K562 (cell line): ENCODE data around the gene SLC45A3. TPM values are rescaled to one million over a fixed set of nuclear protein-coding genes. Genes with fewer than 3 reads are reported as not detected.

Experiments used
- CBX3 ChIP-seq, 2 experiments: IDR thresholded peaks; 1 replicate in 1 of 2; 2 replicates in 1 of 2; pipeline ENCODE4 v1.6.1; 2012; ENCODE audit warnings: inconsistent platforms in 2 of 2, low read length in 2 of 2, borderline replicate concordance in 1 of 2, control low read depth in 1 of 2
- CC2D1A ChIP-seq: fragments of 450-650 bp; IDR thresholded peaks from 2 replicates; pipeline ENCODE4 v1.6.1; 2017; ENCODE audit warnings: mild to moderate bottlenecking
- CREB1 ChIP-seq, 2 experiments: sonication (generic) in 1 of 2; formaldehyde crosslinking in 1 of 2; IDR thresholded peaks; 2 replicates each; pipeline versions ENCODE4 v1.6.1 to v1.8.0; 2012 to 2022; ENCODE audit warnings: inconsistent platforms in 1 of 2, mild to moderate bottlenecking in 1 of 2, missing genetic modification reagents in 1 of 2, moderate library complexity in 1 of 2
- FOSL1 ChIP-seq: fragments of 200-800 bp; sonication (Bioruptor generic); conservative IDR thresholded peaks from 2 replicates; pipeline ENCODE4 v1.6.1; 2016; ENCODE audit warnings: missing genetic modification characterization, missing compliant biosample characterization
- FOXK1 ChIP-seq: sonication (generic); formaldehyde crosslinking; IDR thresholded peaks from 2 replicates; pipeline ENCODE4 v1.8.0; 2022; ENCODE audit warnings: missing genetic modification reagents, mild to moderate bottlenecking, borderline replicate concordance
- KLF13 ChIP-seq: fragments of 450-650 bp; IDR thresholded peaks from 2 replicates; pipeline ENCODE4 v1.6.1; 2016; ENCODE audit warnings: missing genetic modification characterization, low read depth, mild to moderate bottlenecking, missing compliant biosample characterization, moderate library complexity, borderline replicate concordance
- MAZ ChIP-seq, 2 experiments: fragments of 450-650 bp in 1 of 2; sonication (generic) in 1 of 2; formaldehyde crosslinking; IDR thresholded peaks in 1 of 2; conservative IDR thresholded peaks in 1 of 2; 2 replicates each; pipeline versions ENCODE4 v1.4.0 to v1.5.0; 2020; ENCODE audit warnings: mild to moderate bottlenecking in 1 of 2, missing genetic modification reagents in 1 of 2
- MYBL2 ChIP-seq, 2 experiments: fragments of 450-650 bp in 1 of 2; sonication (generic) in 1 of 2; formaldehyde crosslinking in 1 of 2; IDR thresholded peaks; 2 replicates each; pipeline versions ENCODE4 v1.6.1 to v1.8.1; 2017 to 2022; ENCODE audit warnings: borderline replicate concordance in 1 of 2, inconsistent platforms in 1 of 2, low read depth in 1 of 2, mild to moderate bottlenecking in 1 of 2, missing genetic modification reagents in 1 of 2, moderate library complexity in 1 of 2
- PHB2 ChIP-seq: fragments of 450-650 bp; IDR thresholded peaks from 2 replicates; pipeline ENCODE4 v1.6.1; 2017; ENCODE audit warnings: low read depth
- POLR2AphosphoS2 ChIP-seq: IDR thresholded peaks from 2 replicates; pipeline ENCODE4 v1.6.1; 2012; ENCODE audit warnings: low read length, improper control_type of control experiment
- RBBP5 ChIP-seq: fragments of 200-600 bp; sonication (generic); IDR thresholded peaks from 2 replicates; pipeline ENCODE4 v1.6.1; 2012; ENCODE audit warnings: borderline replicate concordance, mild to moderate bottlenecking, low read length, control low read depth, inconsistent platforms; ENCODE audit not compliant: insufficient read depth, poor library complexity, severe bottlenecking
- SOX6 ChIP-seq: fragments of 450-650 bp; IDR thresholded peaks from 2 replicates; pipeline ENCODE4 v1.6.1; 2014; ENCODE audit warnings: mild to moderate bottlenecking
- SP1 ChIP-seq: sonication (generic); formaldehyde crosslinking; IDR thresholded peaks from 2 replicates; pipeline ENCODE4 v1.8.1; 2022; ENCODE audit warnings: mild to moderate bottlenecking, missing genetic modification reagents
- TEAD2 ChIP-seq: fragments of 450-650 bp; IDR thresholded peaks from 2 replicates; pipeline ENCODE4 v1.6.1; 2016; ENCODE audit warnings: missing genetic modification characterization, control low read depth, missing compliant biosample characterization
- TGIF2 ChIP-seq: sonication (generic); formaldehyde crosslinking; IDR thresholded peaks from 2 replicates; pipeline ENCODE4 v1.8.1; 2022; ENCODE audit warnings: mild to moderate bottlenecking, missing genetic modification reagents, moderate library complexity
- TRIM25 ChIP-seq: fragments of 450-650 bp; IDR thresholded peaks from 2 replicates; pipeline ENCODE4 v1.7.0; 2016; ENCODE audit warnings: borderline replicate concordance
- ZEB2 ChIP-seq: fragments of 450-650 bp; IDR thresholded peaks from 2 replicates; pipeline ENCODE4 v1.6.1; 2016
- ZNF224 ChIP-seq: sonication (generic); formaldehyde crosslinking; IDR thresholded peaks from 2 replicates; pipeline ENCODE4 v1.8.0; 2022; ENCODE audit warnings: mild to moderate bottlenecking, missing genetic modification reagents
- ZNF280A ChIP-seq: fragments of 450-650 bp; IDR thresholded peaks from 2 replicates; pipeline ENCODE4 v1.6.1; 2018; ENCODE audit warnings: mild to moderate bottlenecking, low read depth; ENCODE audit not compliant: partially characterized antibody
- ZNF3 ChIP-seq: fragments of 250-450 bp; sonication (Bioruptor Pico); IDR thresholded peaks from 2 replicates; pipeline ENCODE4 v1.5.0; 2021; ENCODE audit warnings: mild to moderate bottlenecking, moderate library complexity
- ZNF436 ChIP-seq: fragments of 250-450, 450-650 bp; sonication (Bioruptor Pico); formaldehyde crosslinking; IDR thresholded peaks from 2 replicates; pipeline ENCODE4 v1.7.0; 2020; ENCODE audit warnings: mild to moderate bottlenecking
- ZNF655 ChIP-seq: fragments of 250-450 bp; sonication (Bioruptor Pico); IDR thresholded peaks from 2 replicates; pipeline ENCODE4 v1.5.0; 2021
- ZSCAN32 ChIP-seq: fragments of 450-650 bp; formaldehyde crosslinking; IDR thresholded peaks from 2 replicates; pipeline ENCODE4 v1.4.0; 2020; ENCODE audit warnings: mild to moderate bottlenecking, moderate library complexity
- polyA plus RNA-seq, 8 experiments: library from polyadenylated mRNA; depleted of rRNA in 4 of 8; stranded (reverse) in 5 of 8; unstranded in 3 of 8; fragments of >200 nt; fragmentation: Nextera tagmentation in 2 of 8; fragmentation: Illumina TruSeq in 1 of 8; extraction: Ambion mirVana in 2 of 8; extraction: Trizol in 1 of 8; gene quantifications; 2 replicates each; pipeline versions ENCODE4 v1.2.1 to v1.2.3, GENCODE V29; 2011 to 2014; ENCODE audit warnings: inconsistent platforms in 1 of 8, missing spikeins in 1 of 8
- total RNA-seq, 7 experiments: library from RNA; depleted of rRNA in 6 of 7; stranded (reverse); fragments of >200 nt in 6 of 7; fragmentation: Illumina TruSeq in 2 of 7; extraction: Trizol in 2 of 7; gene quantifications; 2 replicates each; pipeline versions ENCODE4 v1.2.1 to v1.2.3, GENCODE V29; 2011 to 2021; ENCODE audit warnings: low replicate concordance in 1 of 7

The SLC45A3 gene
- total and polyA plus RNA-seq, 9 of the 15 experiments (the other 6 are each of a cell fraction or from before 2014, with no cell fraction given) = 0.06 to 3.3 (median 1.3) TPM

- no peak for TF ChIP-seq TRIM25
- TF ChIP-seq TGIF2 (CRISPR knock-in tag) = no peak
- TF ChIP-seq CBX3 (IDR thresholded peaks at IDR 0.05; ENCODE audit: borderline replicate concordance in 1 of 2, low read length in 2 of 2) = peak in 1 of 2 experiments; percentile 18; a peak in 1 of 3 replicates
- 0 out of 2 replicates have a peak, but pooled peaks have one; percentile 51 for TF ChIP-seq FOXK1 (CRISPR knock-in tag)
- TF ChIP-seq MYBL2 (IDR thresholded peaks at IDR 0.05; ENCODE audit: low read depth) = no peak
- TF ChIP-seq MYBL2 (CRISPR knock-in tag; IDR thresholded peaks at IDR 0.05; ENCODE audit: borderline replicate concordance) = no peak
- TF ChIP-seq ZNF280A = no peak
- no peak for TF ChIP-seq ZNF655
- TF ChIP-seq CREB1 (IDR thresholded peaks at IDR 0.05) = peak; percentile 71
- TF ChIP-seq CREB1 (CRISPR knock-in tag; IDR thresholded peaks at IDR 0.05) = peak; percentile 11; the same call in 1 of the 2 replicates
- TF ChIP-seq FOSL1 (tag) = 0 out of 2 replicates have a peak, but pooled peaks have one; percentile 17
- peak; percentile 65; the same call in 1 of the 2 replicates for TF ChIP-seq ZNF224
- TF ChIP-seq ZSCAN32 (CRISPR knock-in tag) = no peak
- TF ChIP-seq RBBP5 = peak; percentile 92
- TF ChIP-seq ZNF436 = no peak
- 0 out of 2 replicates have a peak, but pooled peaks have one; percentile 12 for TF ChIP-seq KLF13 (tag)
- TF ChIP-seq ZNF3 (CRISPR knock-in tag) = no peak
- TF ChIP-seq CC2D1A = peak; percentile 37; the same call in 1 of the 2 replicates
- peak; percentile 22; the same call in 1 of the 2 replicates for TF ChIP-seq SOX6
- TF ChIP-seq SP1 = peak; percentile 67
- TF ChIP-seq ZEB2 = no peak
- no peak for TF ChIP-seq TEAD2 (tag)
- no peak for TF ChIP-seq POLR2AphosphoS2
- peak; percentile 9 to 72 for TF ChIP-seq MAZ (CRISPR knock-in tag; conservative IDR thresholded peaks at IDR 0.05 in 1 of 2, IDR thresholded peaks at IDR 0.05 in 1 of 2)
- no peak for TF ChIP-seq PHB2
Measured at GRCh38 chr1:205631010-205631767, 49.1 kb downstream of the SLC45A3 start (continued).
